Activated naive CD4-positive, alpha-beta T cell treated with anti-CD3 and anti-CD28 coated beads for 36 hours (primary cell): ENCODE measurements around the gene RBM6. TPM values are rescaled to one million over a fixed set of nuclear protein-coding genes. Genes with fewer than 3 reads are reported as not detected.
"Not testable (repeated sequence)": the region's sequence is repeated elsewhere in the genome, so short reads cannot be mapped to it uniquely, and the experiment has no call there.

Source experiments
- CTCF ChIA-PET: fragments of 350-600 bp; sonication (Branson Sonifier 250); formaldehyde crosslinking; loops from one replicate; lab custom pipeline; 2021; ENCODE audit warnings: antibody characterized with exemption; lab: Charles Lee
- DNase-seq: peaks from one replicate; pipeline ENCODE4 v3.0.0-alpha.2; 2020
- H3K27ac Mint-ChIP-seq: one replicate; pipeline ENCODE4 v1.8.0; 2021; ENCODE audit warnings: mild to moderate bottlenecking, mixed read lengths
- H3K27me3 Mint-ChIP-seq: one replicate; pipeline ENCODE4 v1.8.0; 2021; ENCODE audit warnings: low read depth, mixed read lengths
- H3K36me3 Mint-ChIP-seq: one replicate; pipeline ENCODE4 v1.8.0; 2021; ENCODE audit warnings: low read depth, mixed read lengths
- H3K4me1 Mint-ChIP-seq: one replicate; pipeline ENCODE4 v1.8.0; 2021; ENCODE audit warnings: low read depth, mixed read lengths
- H3K4me3 Mint-ChIP-seq: one replicate; pipeline ENCODE4 v1.8.0; 2021; ENCODE audit warnings: mild to moderate bottlenecking, moderate library complexity, mixed read lengths
- H3K9me3 Mint-ChIP-seq: one replicate; pipeline ENCODE4 v1.8.0; 2021; ENCODE audit warnings: mixed read lengths
- intact Hi-C: fragments of 100-400 bp; cut with micrococcal nuclease; formaldehyde crosslinking; loops from one replicate; pipeline ENCODE4 v1.15.1; 2023
- total RNA-seq, 2 experiments: library from RNA; stranded (reverse); gene quantifications; one replicate each; pipeline ENCODE4 v1.2.3, GENCODE V29; 2021

RBM6 gene
- total RNA-seq, 2 experiments from 2014 or later, result 89.1 to 98.2 TPM

- H3K27me3 Mint-ChIP-seq, H3K4me3 Mint-ChIP-seq, CTCF ChIA-PET, H3K9me3 Mint-ChIP-seq, intact Hi-C loops, H3K36me3 Mint-ChIP-seq, H3K27ac Mint-ChIP-seq, DNase-seq, H3K4me1 Mint-ChIP-seq: not testable (repeated sequence)
Measured at GRCh38 chr3:49917806-49918590, 22.0 kb upstream of the RBM6 start.

GRCh38 chr3:49924683-49925082, 15.3 kb upstream of the RBM6 start:
- no peak overlapping the region for H3K4me3 Mint-ChIP-seq
- peaks cover 18% of the 10 kb centered on the region for H3K4me1 Mint-ChIP-seq
- no peaks in the 10 kb centered on the region for H3K36me3 Mint-ChIP-seq
- DNase-seq, result no peak
- intact Hi-C loops, result no loop called here
- CTCF ChIA-PET, result interaction anchor here (0.6 kb wide), 1 partner anchor 11 kb away, joined by 6 read pairs; no protein-coding TSS in a partner anchor
- H3K27me3 Mint-ChIP-seq, result no peaks in the 10 kb centered on the region
- no peaks in the 10 kb centered on the region for H3K9me3 Mint-ChIP-seq
- no peak overlapping the region for H3K27ac Mint-ChIP-seq

- no peaks in the 10 kb centered on the region for H3K27me3 Mint-ChIP-seq
- H3K36me3 Mint-ChIP-seq, result no peaks in the 10 kb centered on the region
- intact Hi-C loops, result no loop called here
- H3K9me3 Mint-ChIP-seq, result no peaks in the 10 kb centered on the region
- H3K4me1 Mint-ChIP-seq, result peaks cover 26% of the 10 kb centered on the region
- DNase-seq, result no peak
- no peak overlapping the region for H3K27ac Mint-ChIP-seq
- no peak overlapping the region for H3K4me3 Mint-ChIP-seq
- CTCF ChIA-PET, result interaction anchor here (0.7 kb wide), 1 partner anchor 884 kb away, joined by 3 read pairs; no protein-coding TSS in a partner anchor
Measured at GRCh38 chr3:49925485-49925884, 14.5 kb upstream of the RBM6 start.

GRCh38 chr3:49926117-49926728, 13.7 kb upstream of the RBM6 start:
- no peak for DNase-seq
- H3K4me1 Mint-ChIP-seq, result peaks cover 31% of the 10 kb centered on the region
- H3K4me3 Mint-ChIP-seq, result no peak overlapping the region
- CTCF ChIA-PET, result no interaction called here
- H3K27ac Mint-ChIP-seq, result no peak overlapping the region
- intact Hi-C loops, result no loop called here
- H3K36me3 Mint-ChIP-seq, result no peaks in the 10 kb centered on the region
- H3K27me3 Mint-ChIP-seq, result no peaks in the 10 kb centered on the region
- no peaks in the 10 kb centered on the region for H3K9me3 Mint-ChIP-seq

- Mint-ChIP-seq H3K36me3 (no peaks in the 10 kb centered on the region), H3K4me3 (no peak overlapping the region), H3K27ac (no peak overlapping the region), H3K4me1 (peaks cover 32% of the 10 kb centered on the region), H3K27me3 (no peaks in the 10 kb centered on the region), H3K9me3 (no peaks in the 10 kb centered on the region)
- intact Hi-C loops, result loop anchor here (2.0 kb wide), 1 partner anchor 161 kb away; the partner anchor contains the start of gene RBM5
- CTCF ChIA-PET, result interaction anchor here (0.7 to 1.6 kb wide), 2 partner anchors 9 to 21 kb away, joined by 3 to 4 read pairs; no protein-coding TSS in a partner anchor
- DNase-seq, result no peak
Measured at GRCh38 chr3:49927798-49928197, 12.2 kb upstream of the RBM6 start.

- no peak for DNase-seq
- peak overlapping the region; percentile 81 for H3K4me3 Mint-ChIP-seq
- H3K27me3 Mint-ChIP-seq, result no peaks in the 10 kb centered on the region
- intact Hi-C loops, result loop anchor here (1.0 to 2.0 kb wide), 3 partner anchors 12 to 160 kb away; partner anchors contain the start of genes RBM5, RBM6 and TRAIP
- peak overlapping the region; percentile 70 for H3K27ac Mint-ChIP-seq
- no peaks in the 10 kb centered on the region for H3K36me3 Mint-ChIP-seq
- CTCF ChIA-PET, result interaction anchor here (0.7 to 1.6 kb wide), 4 partner anchors 8 to 89 kb away, joined by 3 to 4 read pairs (median 3); partner anchors contain the start of gene TRAIP
- H3K4me1 Mint-ChIP-seq, result peaks cover 32% of the 10 kb centered on the region
- no peaks in the 10 kb centered on the region for H3K9me3 Mint-ChIP-seq
Measured at GRCh38 chr3:49928481-49929017, 11.4 kb upstream of the RBM6 start.

- Mint-ChIP-seq H3K27me3 (no peaks in the 10 kb centered on the region), H3K4me1 (peaks cover 32% of the 10 kb centered on the region), H3K9me3 (no peaks in the 10 kb centered on the region), H3K4me3 (peak within 1 kb of the TSS; percentile 81), H3K36me3 (no peaks in the 10 kb centered on the region), H3K27ac (peak within 1 kb of the TSS; percentile 70)
- intact Hi-C loops, result loop anchor here (1.0 to 2.0 kb wide), 3 partner anchors 11 to 159 kb away; partner anchors contain the start of genes RBM5, RBM6 and TRAIP
- DNase-seq, result peak; percentile 89
- CTCF ChIA-PET, result interaction anchor here (0.9 to 1.5 kb wide), 3 partner anchors 17 to 90 kb away, joined by 3 read pairs; partner anchors contain the start of gene TRAIP
Measured at GRCh38 chr3:49929291-49930167, 10.4 kb upstream of the RBM6 start, which contains the start of gene MON1A. Gene MON1A, minus strand, starts transcription at chr3:49929811. Its CDS starts 16,465 bp downstream, at chr3:49913346.

GRCh38 chr3:49930168-49930690, 9.7 kb upstream of the RBM6 start:
- peaks cover 30% of the 10 kb centered on the region for H3K4me1 Mint-ChIP-seq
- intact Hi-C loops, result no loop called here
- CTCF ChIA-PET, result interaction anchor here (1.5 kb wide), 1 partner anchor 91 kb away, joined by 3 read pairs; no protein-coding TSS in a partner anchor
- H3K9me3 Mint-ChIP-seq, result no peaks in the 10 kb centered on the region
- no peaks in the 10 kb centered on the region for H3K27me3 Mint-ChIP-seq
- H3K36me3 Mint-ChIP-seq, result no peaks in the 10 kb centered on the region
- DNase-seq, result no peak
- peak overlapping the region; percentile 81 for H3K4me3 Mint-ChIP-seq
- peak overlapping the region; percentile 70 for H3K27ac Mint-ChIP-seq

GRCh38 chr3:49930922-49931321, 9.0 kb upstream of the RBM6 start:
- H3K9me3 Mint-ChIP-seq, result no peaks in the 10 kb centered on the region
- intact Hi-C loops, result no loop called here
- peaks cover 30% of the 10 kb centered on the region for H3K4me1 Mint-ChIP-seq
- H3K27ac Mint-ChIP-seq, result no peak overlapping the region
- CTCF ChIA-PET, result no interaction called here
- H3K4me3 Mint-ChIP-seq, result no peak overlapping the region
- H3K36me3 Mint-ChIP-seq, result no peaks in the 10 kb centered on the region
- peak; percentile 19 for DNase-seq
- H3K27me3 Mint-ChIP-seq, result no peaks in the 10 kb centered on the region

- DNase-seq, H3K9me3 Mint-ChIP-seq, intact Hi-C loops, H3K27me3 Mint-ChIP-seq, H3K4me3 Mint-ChIP-seq, H3K36me3 Mint-ChIP-seq, CTCF ChIA-PET, H3K27ac Mint-ChIP-seq: not testable (repeated sequence)
- H3K4me1 Mint-ChIP-seq, result peaks cover 30% of the 10 kb centered on the region
Measured at GRCh38 chr3:49932281-49932680, 7.7 kb upstream of the RBM6 start.

- peaks cover 5% of the 10 kb centered on the region for H3K36me3 Mint-ChIP-seq
- no peak overlapping the region for H3K4me3 Mint-ChIP-seq
- no peak overlapping the region for H3K27ac Mint-ChIP-seq
- no peak for DNase-seq
- CTCF ChIA-PET, result interaction anchor here (0.6 to 2.1 kb wide), 2 partner anchors 10 to 397 kb away, joined by 4 to 5 read pairs; no protein-coding TSS in a partner anchor
- intact Hi-C loops, result no loop called here
- no peaks in the 10 kb centered on the region for H3K27me3 Mint-ChIP-seq
- no peaks in the 10 kb centered on the region for H3K9me3 Mint-ChIP-seq
- peaks cover 14% of the 10 kb centered on the region for H3K4me1 Mint-ChIP-seq
Measured at GRCh38 chr3:49937090-49937489, 2.9 kb upstream of the RBM6 start.
